Right lobe of liver (tissue), 6 donors: ENCODE measurements around the gene CRISPLD2. TPM values are rescaled to one million over a fixed set of nuclear protein-coding genes. Genes with fewer than 3 reads are reported as not detected.
"Not testable (repeated sequence)": the region's sequence is repeated elsewhere in the genome, so short reads cannot be mapped to it uniquely, and the experiment has no call there.

Experiments used
- ATAC-seq, 4 donors: fragments of 200-7000 bp; cut with Tn5 transposase; one replicate each; pipeline ENCODE4 v1.9.1; 2020; ENCODE audit warnings: mild to moderate bottlenecking in 4 of 4, moderate library complexity in 4 of 4
- DNase-seq, 3 donors: peaks; one replicate each; pipeline ENCODE4 v3.0.0-alpha.2; 2020
- H3K27ac ChIP-seq, 3 donors: fragments of 200-600 bp; one replicate each; pipeline ENCODE4 v1.8.0; 2022
- H3K27me3 ChIP-seq, 2 donors: fragments of 200-600 bp; one replicate each; pipeline ENCODE4 v1.8.0; 2022
- H3K36me3 ChIP-seq, 4 donors: fragments of 200-600 bp; sonication (generic) in 1 of 4; one replicate each; pipeline versions ENCODE4 v1.5.1 to v1.8.0; 2017 to 2022; ENCODE audit warnings: control low read depth in 1 of 4
- H3K4me1 ChIP-seq, 4 donors: fragments of 200-600 bp; sonication (generic) in 1 of 4; one replicate each; pipeline versions ENCODE4 v1.5.1 to v1.8.0; 2017 to 2022; ENCODE audit warnings: control low read depth in 1 of 4
- H3K4me3 ChIP-seq, 3 donors: fragments of 200-600 bp; one replicate each; pipeline ENCODE4 v1.8.0; 2022
- H3K9me3 ChIP-seq, 4 donors: fragments of 200-600 bp; sonication (generic) in 1 of 4; one replicate each; pipeline versions ENCODE4 v1.5.1 to v1.8.0; 2017 to 2022; ENCODE audit warnings: control low read depth in 1 of 4
- POLR2A ChIP-seq: fragments of 450-650 bp; IDR thresholded peaks from one replicate; pipeline ENCODE4 v1.6.1; 2017; ENCODE audit warnings: antibody characterized with exemption, mild to moderate bottlenecking
- WGBS: methylation state at CpG from one replicate; pipeline ENCODE4 v1.1.6; 2018; ENCODE audit warnings: low coverage, low lambda C conversion rate; ENCODE audit not compliant: insufficient coverage; ENCODE audit errors: missing lambda C conversion rate; 5-methylcytosine and 5-hydroxymethylcytosine counted together
- intact Hi-C, 2 donors: fragments of 100-400 bp; cut with DNase I; formaldehyde crosslinking; loops; one replicate each; pipeline versions ENCODE4 v1.11.2 to v1.14.1; 2022
- total RNA-seq, 6 experiments: library from RNA; depleted of rRNA in 2 of 6; stranded (reverse); fragments of >200 nt in 2 of 6; fragmentation: NEBNext Ultra II Directional in 3 of 6; extraction: Animal tissue kit (Norgen Biotek cat#: 25700) in 3 of 6; gene quantifications; one replicate each; pipeline versions ENCODE4 v1.1.0 to v1.2.4, GENCODE V29; 2016 to 2023
- TF ChIP-seq, protein P1 (sequence below), 4 donors: fragments of 200-600 bp in 3 of 4; fragments of 450-650 bp in 1 of 4; IDR thresholded peaks; one replicate each; pipeline versions ENCODE4 v1.5.1 to v1.8.0; 2016 to 2022; ENCODE audit warnings: antibody characterized with exemption in 4 of 4, mild to moderate bottlenecking in 2 of 4
- donor health status: DM: no; HTN: yes; CAD: no.
- donor health status: DM: no; HTN: no; CAD: no.
- donor health status: DM: no; HTN: no; CAD: no.
- donor health status: DM: no; HTN: yes; CAD: no.
- donor health status: DM: no; HTN: yes; CAD: no.

CRISPLD2 gene
- total RNA-seq, 6 experiments from 2014 or later, result 2.9 to 14.8 (median 8.9) TPM

DNA sequence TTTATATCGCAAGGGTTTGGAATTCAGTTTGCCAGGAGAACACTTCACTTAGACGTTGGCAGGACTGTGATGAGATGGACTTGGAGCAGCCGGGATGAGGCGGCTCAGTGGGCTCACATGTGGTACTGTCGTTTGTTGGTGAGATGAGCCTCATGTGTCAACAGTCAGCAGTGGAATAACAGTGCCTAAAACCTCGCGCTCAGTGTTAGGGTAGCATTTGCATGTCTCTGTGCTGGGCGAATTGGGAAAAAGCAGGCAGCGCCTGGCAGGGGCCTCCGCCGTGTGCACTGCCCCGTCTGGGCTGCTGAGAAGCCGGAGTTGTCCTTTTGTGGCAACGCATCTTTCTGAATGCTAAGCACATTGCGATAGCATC lies 49.7 kb downstream of the CRISPLD2 start:
- WGBS, result 89% methylated on average over 9 of the region's 15 CpGs
- TF ChIP-seq, protein P1, sequence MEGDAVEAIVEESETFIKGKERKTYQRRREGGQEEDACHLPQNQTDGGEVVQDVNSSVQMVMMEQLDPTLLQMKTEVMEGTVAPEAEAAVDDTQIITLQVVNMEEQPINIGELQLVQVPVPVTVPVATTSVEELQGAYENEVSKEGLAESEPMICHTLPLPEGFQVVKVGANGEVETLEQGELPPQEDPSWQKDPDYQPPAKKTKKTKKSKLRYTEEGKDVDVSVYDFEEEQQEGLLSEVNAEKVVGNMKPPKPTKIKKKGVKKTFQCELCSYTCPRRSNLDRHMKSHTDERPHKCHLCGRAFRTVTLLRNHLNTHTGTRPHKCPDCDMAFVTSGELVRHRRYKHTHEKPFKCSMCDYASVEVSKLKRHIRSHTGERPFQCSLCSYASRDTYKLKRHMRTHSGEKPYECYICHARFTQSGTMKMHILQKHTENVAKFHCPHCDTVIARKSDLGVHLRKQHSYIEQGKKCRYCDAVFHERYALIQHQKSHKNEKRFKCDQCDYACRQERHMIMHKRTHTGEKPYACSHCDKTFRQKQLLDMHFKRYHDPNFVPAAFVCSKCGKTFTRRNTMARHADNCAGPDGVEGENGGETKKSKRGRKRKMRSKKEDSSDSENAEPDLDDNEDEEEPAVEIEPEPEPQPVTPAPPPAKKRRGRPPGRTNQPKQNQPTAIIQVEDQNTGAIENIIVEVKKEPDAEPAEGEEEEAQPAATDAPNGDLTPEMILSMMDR (IDR thresholded peaks at IDR 0.05), result no peak
- no peak for TF ChIP-seq POLR2A
- intact Hi-C loops, result no loop called here

GRCh38 chr16:84872971-84873370 lies 53.2 kb downstream of the CRISPLD2 start:
- intact Hi-C loops, H3K27ac ChIP-seq, H3K9me3 ChIP-seq, H3K4me1 ChIP-seq, H3K4me3 ChIP-seq, H3K27me3 ChIP-seq, H3K36me3 ChIP-seq, ATAC-seq, DNase-seq: not testable (repeated sequence)
- 92% methylated on average over 11 of the region's 17 CpGs for WGBS

More for the DNA sequence above, 49.7 kb downstream of the CRISPLD2 start:
- H3K4me1 ChIP-seq, result no peaks in the 10 kb centered on the region
- no peak for DNase-seq
- H3K9me3 ChIP-seq, result no peaks in the 10 kb centered on the region
- H3K27ac ChIP-seq, result no peak overlapping the region
- no peak for ATAC-seq
- H3K36me3 ChIP-seq, result no peaks in the 10 kb centered on the region
- no peaks in the 10 kb centered on the region for H3K27me3 ChIP-seq
- no peak overlapping the region for H3K4me3 ChIP-seq

- intact Hi-C loops, result no loop called here
- Histone ChIP-seq H3K4me1 (no peaks in the 10 kb centered on the region), H3K27me3 (no peaks in the 10 kb centered on the region), H3K4me3 (no peak overlapping the region), H3K27ac (no peak overlapping the region), H3K9me3 (no peaks in the 10 kb centered on the region), H3K36me3 (no peaks in the 10 kb centered on the region)
- DNase-seq (no peak), ATAC-seq (peak in 1 of 4 donors; percentile 34)
- TF ChIP-seq, protein P1 (IDR thresholded peaks at IDR 0.05), result no peak
- no peak for TF ChIP-seq POLR2A
- 79% methylated on average over 4 of the region's 4 CpGs for WGBS
Observed at GRCh38 chr16:84874004-84874435, 54.2 kb downstream of the CRISPLD2 start.

DNA sequence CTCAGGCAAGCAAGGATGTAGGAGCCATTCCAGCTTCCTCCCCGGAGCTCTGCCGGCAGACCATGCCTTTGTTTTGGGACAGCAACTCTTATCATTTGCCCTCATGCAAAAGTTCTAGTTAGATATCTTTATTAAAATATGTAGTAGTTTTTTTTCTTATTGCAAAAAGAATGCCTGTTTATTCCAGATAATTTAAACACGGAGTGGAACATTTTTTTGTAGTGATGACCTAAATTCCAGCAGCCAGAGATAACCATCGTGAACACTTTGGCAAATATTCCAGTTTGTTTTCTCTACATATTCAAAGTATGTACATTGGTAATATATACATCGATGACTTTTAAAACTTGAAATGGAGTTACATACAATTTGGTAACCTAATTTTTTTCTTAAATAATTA lies 54.8 kb downstream of the CRISPLD2 start:
- no peaks in the 10 kb centered on the region for H3K36me3 ChIP-seq
- H3K27me3 ChIP-seq, result no peaks in the 10 kb centered on the region
- no peak for TF ChIP-seq POLR2A
- TF ChIP-seq, protein P1 (IDR thresholded peaks at IDR 0.05), result no peak
- H3K9me3 ChIP-seq, result no peaks in the 10 kb centered on the region
- intact Hi-C loops, result no loop called here
- no peak overlapping the region for H3K27ac ChIP-seq
- no peak for DNase-seq
- no peak for ATAC-seq
- H3K4me3 ChIP-seq, result no peak overlapping the region
- 55% methylated on average over 4 of the region's 5 CpGs for WGBS
- H3K4me1 ChIP-seq, result no peaks in the 10 kb centered on the region

GRCh38 chr16:84874983-84875382 lies 55.2 kb downstream of the CRISPLD2 start:
- intact Hi-C loops, result no loop called here

More at GRCh38 chr16:84874983-84875382, 55.2 kb downstream of the CRISPLD2 start:
- WGBS, result 57% methylated on average over 1 of the region's 3 CpGs
- no peaks in the 10 kb centered on the region for H3K4me1 ChIP-seq
- H3K27ac ChIP-seq, result no peak overlapping the region
- H3K36me3 ChIP-seq, result no peaks in the 10 kb centered on the region
- no peaks in the 10 kb centered on the region for H3K9me3 ChIP-seq
- no peak overlapping the region for H3K4me3 ChIP-seq
- TF ChIP-seq, protein P1 (IDR thresholded peaks at IDR 0.05), result no peak
- no peak for TF ChIP-seq POLR2A
- H3K27me3 ChIP-seq, result no peaks in the 10 kb centered on the region
- ATAC-seq (no peak), DNase-seq (peak in 1 of 3 donors; percentile 3)
